K562 (cell line): ENCODE results near the gene OTUD5.

Source experiments
- CTCF ChIP-seq, 3 experiments: IDR thresholded peaks in 2 of 3; conservative IDR thresholded peaks in 1 of 3; 2 replicates each; pipeline ENCODE4 v1.5.1; 2011 to 2012; ENCODE audit warnings: low read length in 3 of 3, mild to moderate bottlenecking in 3 of 3, control low read depth in 2 of 3, improper control_type of control experiment in 1 of 3, inconsistent platforms in 1 of 3, low read depth in 1 of 3, mixed read lengths in 1 of 3, moderate library complexity in 1 of 3; ENCODE audit not compliant: insufficient read depth in 2 of 3
- DLX4 ChIP-seq: fragments of 250-450 bp; sonication (Bioruptor Pico); IDR thresholded peaks from 2 replicates; pipeline ENCODE4 v1.6.1; 2021; ENCODE audit warnings: mild to moderate bottlenecking
- EP300 ChIP-seq: IDR thresholded peaks from 2 replicates; pipeline ENCODE4 v1.6.1; 2012; ENCODE audit warnings: low read length, improper control_type of control experiment
- EZH2 ChIP-seq: IDR thresholded peaks from 2 replicates; pipeline ENCODE4 v1.6.1; 2012; ENCODE audit warnings: low read depth, mild to moderate bottlenecking, inconsistent platforms, low read length, borderline replicate concordance
- KLF13 ChIP-seq: fragments of 450-650 bp; IDR thresholded peaks from 2 replicates; pipeline ENCODE4 v1.6.1; 2016; ENCODE audit warnings: missing genetic modification characterization, low read depth, mild to moderate bottlenecking, missing compliant biosample characterization, moderate library complexity, borderline replicate concordance
- MAX ChIP-seq: sonication (generic); formaldehyde crosslinking; IDR thresholded peaks from 2 replicates; pipeline ENCODE4 v1.9.0; 2022; ENCODE audit warnings: mild to moderate bottlenecking, missing genetic modification reagents
- POLR2A ChIP-seq: fragments of 450-650 bp; conservative IDR thresholded peaks from 2 replicates; pipeline ENCODE4 v1.6.1; 2016
- TBP ChIP-seq: optimal IDR thresholded peaks from 2 replicates; pipeline ENCODE3; 2011; ENCODE audit warnings: low read depth, low read length, improper control_type of control experiment
- TCF7 ChIP-seq: sonication (generic); IDR thresholded peaks from 2 replicates; pipeline ENCODE4 v1.6.1; 2016; ENCODE audit warnings: antibody characterized with exemption, borderline replicate concordance
- ZNF174 ChIP-seq: fragments of 250-450 bp; sonication (Bioruptor Pico); IDR thresholded peaks from 2 replicates; pipeline ENCODE4 v1.4.0; 2020; ENCODE audit warnings: mild to moderate bottlenecking
- ZNF24 ChIP-seq: fragments of 450-650 bp; IDR thresholded peaks from 2 replicates; pipeline ENCODE4 v1.6.1; 2016
- ZNF282 ChIP-seq: sonication (generic); formaldehyde crosslinking; IDR thresholded peaks from 2 replicates; pipeline ENCODE4 v1.8.1; 2023; ENCODE audit warnings: missing genetic modification reagents

- no peak for TF ChIP-seq EP300
- no peak for TF ChIP-seq ZNF174 (CRISPR knock-in tag)
- TF ChIP-seq CTCF (IDR thresholded peaks at IDR 0.05 in 2 of 3, conservative IDR thresholded peaks at IDR 0.05 in 1 of 3; ENCODE audit: insufficient read depth in 2 of 3, low read depth in 1 of 3, low read length in 3 of 3), result no peak
- TF ChIP-seq TBP, result no peak
- TF ChIP-seq KLF13, result no peak
- no peak for TF ChIP-seq ZNF24
- no peak for TF ChIP-seq POLR2A
- no peak for TF ChIP-seq DLX4 (CRISPR knock-in tag)
- no peak for TF ChIP-seq MAX (CRISPR knock-in tag)
- no peak for TF ChIP-seq TCF7
- TF ChIP-seq EZH2, result no peak
- TF ChIP-seq ZNF282 (CRISPR knock-in tag), result no peak
Measured at GRCh38 chrX:48992341-48992740, 34.9 kb upstream of the OTUD5 start.
